IPS-18a (cell line): ENCODE data around the gene BIRC2.

ENCODE experiments used
- H3K27ac ChIP-seq: one replicate; pipeline ENCODE4 v1.5.1; 2013; ENCODE audit warnings: low read length
- H3K27me3 ChIP-seq: one replicate; pipeline ENCODE4 v1.6.1; 2013; ENCODE audit warnings: mild to moderate bottlenecking, low read length; ENCODE audit not compliant: control insufficient read depth, insufficient read depth
- H3K36me3 ChIP-seq: one replicate; pipeline ENCODE4 v1.6.1; 2013; ENCODE audit warnings: low read depth, low read length; ENCODE audit not compliant: control insufficient read depth
- H3K4me1 ChIP-seq: one replicate; pipeline ENCODE4 v1.6.1; 2013; ENCODE audit warnings: low read depth, low read length; ENCODE audit not compliant: control insufficient read depth
- H3K4me3 ChIP-seq: one replicate; pipeline ENCODE4 v1.5.1; 2013; ENCODE audit warnings: low read length
- H3K9ac ChIP-seq: one replicate; pipeline ENCODE4 v1.6.1; 2013; ENCODE audit warnings: mild to moderate bottlenecking, low read length, moderate library complexity
- H3K9me3 ChIP-seq: one replicate; pipeline ENCODE4 v1.6.1; 2013; ENCODE audit warnings: low read depth, low read length; ENCODE audit not compliant: control insufficient read depth

The BIRC2 gene

DNA sequence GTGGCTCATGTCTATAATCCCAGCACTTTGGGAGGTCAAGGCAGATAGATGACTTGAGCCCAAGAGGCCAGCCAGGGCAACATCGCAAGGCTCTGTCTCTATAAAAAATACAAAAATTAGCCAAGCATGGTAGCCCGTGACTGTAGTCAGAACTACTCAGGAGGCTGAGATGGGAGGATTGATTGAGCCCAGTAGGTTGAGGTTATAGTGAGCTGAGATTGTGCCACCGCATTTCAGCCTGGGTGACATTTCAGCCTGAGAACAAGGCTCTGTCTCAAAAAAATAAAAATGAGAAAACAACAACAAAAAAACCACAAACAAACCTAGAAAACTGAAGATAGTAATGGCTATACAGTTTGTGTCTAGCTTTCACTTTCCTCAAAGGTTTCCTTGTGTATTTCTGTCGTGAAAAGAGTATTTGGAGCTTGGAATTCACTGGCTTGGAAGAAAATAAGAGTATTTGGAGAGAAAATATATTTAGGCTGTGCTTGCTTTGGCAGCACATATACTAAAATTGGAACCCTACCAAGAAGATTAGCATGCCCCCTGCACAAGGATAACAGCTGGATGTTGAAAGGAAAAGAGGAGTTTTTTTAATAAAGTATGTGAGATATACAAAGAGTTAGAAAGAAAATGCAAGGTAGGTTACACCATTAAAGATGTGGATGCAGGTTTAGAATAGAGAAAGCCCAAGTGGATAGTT is 33.6 kb upstream of the BIRC2 start:
- peaks cover 9% of the 10 kb centered on the region for H3K27me3 ChIP-seq
- no peaks in the 10 kb centered on the region for H3K4me1 ChIP-seq
- no peak overlapping the region for H3K27ac ChIP-seq
- no peaks in the 10 kb centered on the region for H3K36me3 ChIP-seq
- H3K4me3 ChIP-seq: no peak overlapping the region
- H3K9me3 ChIP-seq: no peaks in the 10 kb centered on the region
- no peak overlapping the region for H3K9ac ChIP-seq

GRCh38 chr11:102314784-102315183 is 32.2 kb upstream of the BIRC2 start:
- Histone ChIP-seq H3K27ac (no peak overlapping the region), H3K4me1 (no peaks in the 10 kb centered on the region), H3K27me3 (peaks cover 10% of the 10 kb centered on the region), H3K36me3 (no peaks in the 10 kb centered on the region), H3K9me3 (no peaks in the 10 kb centered on the region), H3K4me3 (no peak overlapping the region), H3K9ac (no peak overlapping the region)

- H3K9ac ChIP-seq: no peak overlapping the region
- H3K9me3 ChIP-seq: no peaks in the 10 kb centered on the region
- H3K27me3 ChIP-seq: peaks cover 10% of the 10 kb centered on the region
- no peak overlapping the region for H3K27ac ChIP-seq
- H3K4me1 ChIP-seq: no peaks in the 10 kb centered on the region
- H3K36me3 ChIP-seq: no peaks in the 10 kb centered on the region
- H3K4me3 ChIP-seq: no peak overlapping the region
These were observed 30.6 kb upstream of the BIRC2 start for GRCh38 chr11:102316346-102316904.

DNA sequence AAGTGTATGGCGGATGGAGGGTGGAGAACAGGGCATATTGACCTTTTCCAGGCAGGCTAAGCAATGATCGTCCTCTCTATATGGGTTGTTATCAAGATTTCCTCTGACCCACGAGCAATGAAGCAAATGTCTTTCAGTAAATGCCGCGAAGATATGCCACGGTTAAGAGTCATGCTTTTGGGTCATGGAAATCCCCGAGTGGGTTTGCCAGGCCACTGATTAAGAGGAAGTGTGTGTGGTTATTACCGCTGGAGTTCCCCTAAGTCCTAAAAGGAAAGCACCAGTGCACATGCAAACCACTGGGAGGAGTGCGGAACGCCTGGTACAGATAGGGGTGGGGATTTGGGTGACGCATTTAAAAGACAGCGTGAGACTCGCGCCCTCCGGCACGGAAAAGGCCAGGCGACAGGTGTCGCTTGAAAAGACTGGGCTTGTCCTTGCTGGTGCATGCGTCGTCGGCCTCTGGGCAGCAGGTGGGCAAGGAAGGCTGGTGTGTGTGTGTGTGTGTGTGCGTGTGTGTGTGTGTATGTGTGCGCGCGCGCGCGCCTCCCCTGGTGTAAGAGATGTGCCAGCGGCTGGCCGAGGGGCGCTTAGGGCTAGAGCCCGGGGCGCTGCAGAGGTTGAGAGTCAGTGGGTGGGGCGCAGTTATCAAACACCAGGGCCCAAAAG is 29.8 kb upstream of the BIRC2 start, which contains the start of gene BIRC3:
Gene BIRC3 (plus strand): TSS at position 386 of the 669 bp plus-strand sequence. CDS start 7,026 bp downstream, outside the sequence.
- Histone ChIP-seq H3K36me3 (no peaks in the 10 kb centered on the region), H3K27me3 (peaks cover 10% of the 10 kb centered on the region), H3K9ac (no peak within 1 kb of the TSS), H3K4me3 (peak within 1 kb of the TSS; percentile 63), H3K27ac (no peak within 1 kb of the TSS), H3K9me3 (no peaks in the 10 kb centered on the region), H3K4me1 (no peaks in the 10 kb centered on the region)

DNA sequence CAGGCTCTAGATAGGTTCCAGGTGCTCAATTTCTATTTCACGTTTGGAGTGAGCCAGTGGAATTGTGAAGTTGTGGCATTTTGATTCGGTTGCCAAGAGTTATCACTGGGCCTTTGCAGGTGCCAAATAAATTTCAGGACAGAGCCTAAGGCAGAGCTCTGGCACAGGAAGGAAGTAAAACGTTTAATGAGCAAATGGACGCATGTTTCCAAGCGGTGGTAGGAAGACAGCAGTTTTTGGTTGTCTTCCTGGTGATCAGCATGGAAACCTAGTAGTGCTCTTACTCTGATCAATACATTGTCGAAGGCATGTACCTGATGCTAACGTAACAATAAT is 29.3 kb upstream of the BIRC2 start:
- Histone ChIP-seq H3K36me3 (no peaks in the 10 kb centered on the region), H3K4me1 (no peaks in the 10 kb centered on the region), H3K9me3 (no peaks in the 10 kb centered on the region), H3K27me3 (peaks cover 10% of the 10 kb centered on the region), H3K9ac (no peak overlapping the region), H3K4me3 (peak overlapping the region; percentile 63), H3K27ac (no peak overlapping the region)

DNA sequence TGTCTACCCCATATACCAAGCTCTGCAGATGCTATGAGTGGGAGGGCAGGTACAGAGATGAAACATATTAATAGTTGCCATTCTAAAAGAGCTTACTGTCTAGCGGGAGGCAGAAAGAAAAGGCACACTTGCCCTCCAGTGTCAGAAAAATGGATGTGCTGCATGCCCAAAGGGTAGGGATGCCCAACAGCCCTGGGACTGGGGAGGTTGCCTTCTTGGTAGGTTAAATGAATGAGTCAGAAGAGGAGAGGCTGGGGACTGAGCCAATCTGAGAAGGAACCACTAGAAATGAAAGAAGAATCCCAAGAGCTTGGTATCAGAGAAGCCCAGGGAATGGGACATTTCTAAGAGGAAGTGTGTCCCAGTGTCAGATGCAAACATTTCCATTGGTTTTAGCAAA is 28.5 kb upstream of the BIRC2 start:
- H3K4me1 ChIP-seq: no peaks in the 10 kb centered on the region
- H3K27ac ChIP-seq: no peak overlapping the region
- no peaks in the 10 kb centered on the region for H3K36me3 ChIP-seq
- no peaks in the 10 kb centered on the region for H3K9me3 ChIP-seq
- peaks cover 10% of the 10 kb centered on the region for H3K27me3 ChIP-seq
- H3K4me3 ChIP-seq: no peak overlapping the region
- no peak overlapping the region for H3K9ac ChIP-seq

GRCh38 chr11:102319544-102319943 is 27.5 kb upstream of the BIRC2 start:
- Histone ChIP-seq H3K27ac (no peak overlapping the region), H3K27me3 (peaks cover 10% of the 10 kb centered on the region), H3K4me3 (no peak overlapping the region), H3K36me3 (no peaks in the 10 kb centered on the region), H3K4me1 (no peaks in the 10 kb centered on the region), H3K9me3 (no peaks in the 10 kb centered on the region), H3K9ac (no peak overlapping the region)

- H3K36me3 ChIP-seq: no peaks in the 10 kb centered on the region
- H3K27ac ChIP-seq: no peak overlapping the region
- no peak overlapping the region for H3K9ac ChIP-seq
- H3K4me3 ChIP-seq: no peak overlapping the region
- no peaks in the 10 kb centered on the region for H3K4me1 ChIP-seq
- H3K9me3 ChIP-seq: no peaks in the 10 kb centered on the region
- peaks cover 10% of the 10 kb centered on the region for H3K27me3 ChIP-seq
These were observed 26.8 kb upstream of the BIRC2 start for GRCh38 chr11:102320188-102320587.

DNA sequence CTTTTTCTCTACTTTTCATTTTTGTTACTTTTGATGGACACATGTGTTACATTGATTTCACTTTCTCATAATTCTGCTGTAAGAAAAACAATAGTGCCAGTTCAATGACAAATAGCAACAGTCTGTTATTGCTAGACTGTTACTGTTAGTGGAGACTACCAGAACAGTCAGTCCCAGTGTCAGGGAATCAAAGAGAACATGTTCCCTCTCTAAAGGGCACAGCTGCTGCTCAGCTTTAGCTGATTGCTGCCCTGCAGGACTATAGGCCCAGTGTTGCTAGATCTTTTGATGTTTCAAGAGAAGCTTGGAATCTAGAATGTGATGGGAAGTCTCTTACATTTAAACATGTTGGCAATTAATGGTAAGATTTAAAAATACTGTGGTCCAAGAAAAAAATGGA is 26.3 kb upstream of the BIRC2 start:
- Histone ChIP-seq H3K4me1 (no peaks in the 10 kb centered on the region), H3K27me3 (peaks cover 10% of the 10 kb centered on the region), H3K4me3 (no peak overlapping the region), H3K9me3 (no peaks in the 10 kb centered on the region), H3K36me3 (no peaks in the 10 kb centered on the region), H3K9ac (no peak overlapping the region), H3K27ac (no peak overlapping the region)

DNA sequence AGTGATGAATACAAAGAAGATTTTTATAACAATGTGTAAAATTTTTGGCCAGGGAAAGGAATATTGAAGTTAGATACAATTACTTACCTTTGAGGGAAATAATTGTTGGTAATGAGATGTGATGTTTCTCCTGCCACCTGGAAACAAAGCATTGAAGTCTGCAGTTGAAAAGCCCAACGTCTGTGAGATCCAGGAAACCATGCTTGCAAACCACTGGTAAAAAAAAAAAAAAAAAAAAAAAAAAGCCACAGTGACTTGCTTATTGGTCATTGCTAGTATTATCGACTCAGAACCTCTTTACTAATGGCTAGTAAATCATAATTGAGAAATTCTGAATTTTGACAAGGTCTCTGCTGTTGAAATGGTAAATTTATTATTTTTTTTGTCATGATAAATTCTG is 24.5 kb upstream of the BIRC2 start:
- Histone ChIP-seq H3K9me3 (no peaks in the 10 kb centered on the region), H3K36me3 (no peaks in the 10 kb centered on the region), H3K27me3 (peaks cover 9% of the 10 kb centered on the region), H3K27ac (no peak overlapping the region), H3K9ac (no peak overlapping the region), H3K4me3 (no peak overlapping the region), H3K4me1 (no peaks in the 10 kb centered on the region)

- Histone ChIP-seq H3K4me3 (no peak overlapping the region), H3K27ac (no peak overlapping the region), H3K9ac (no peak overlapping the region), H3K4me1 (no peaks in the 10 kb centered on the region), H3K27me3 (no peaks in the 10 kb centered on the region), H3K9me3 (no peaks in the 10 kb centered on the region), H3K36me3 (no peaks in the 10 kb centered on the region)
These were observed 23.3 kb upstream of the BIRC2 start for GRCh38 chr11:102323542-102324251.
